Kidney (tissue), 14 donors: ENCODE measurements around the gene SORCS2. TPM values are rescaled to one million over a fixed set of nuclear protein-coding genes. Genes with fewer than 3 reads are reported as not detected.

Source experiments
- DNase-seq, 5 donors: peaks; one replicate each; pipeline ENCODE4 v3.0.0-alpha.2; 2013 to 2020
- FAIRE-seq: peaks from 2 replicates; lab custom pipeline; 2012; peaks lifted over from hg19 to GRCh38; lab: Jason Lieb, UNC
- H3K27ac ChIP-seq, 2 donors: one replicate each; pipeline ENCODE4 v1.7.0; 2013; ENCODE audit warnings: low read depth in 2 of 2, low read length in 2 of 2, inconsistent platforms in 1 of 2
- H3K27me3 ChIP-seq: one replicate; pipeline ENCODE4 v1.7.1; 2013; ENCODE audit warnings: low read length, inconsistent platforms; ENCODE audit not compliant: control insufficient read depth, insufficient read depth
- H3K36me3 ChIP-seq, 3 donors: one replicate each; pipeline versions ENCODE4 v1.7.0 to v1.7.1; 2013; ENCODE audit warnings: low read length in 3 of 3, control low read depth in 1 of 3, inconsistent platforms in 1 of 3; ENCODE audit not compliant: insufficient read depth in 3 of 3, control insufficient read depth in 2 of 3
- H3K4me1 ChIP-seq, 3 donors: one replicate each; pipeline versions ENCODE4 v1.7.0 to v1.7.1; 2013; ENCODE audit warnings: low read length in 3 of 3, inconsistent platforms in 1 of 3, low read depth in 1 of 3; ENCODE audit not compliant: control insufficient read depth in 2 of 3, insufficient read depth in 2 of 3
- H3K4me3 ChIP-seq, 3 donors: one replicate each; pipeline versions ENCODE4 v1.7.0 to v1.8.1; 2013; ENCODE audit warnings: low read length in 3 of 3, control low read depth in 1 of 3, inconsistent platforms in 1 of 3
- H3K9ac ChIP-seq, 3 donors: one replicate each; pipeline versions ENCODE4 v1.7.0 to v1.7.1; 2013; ENCODE audit warnings: low read length in 3 of 3, control low read depth in 1 of 3, inconsistent platforms in 1 of 3
- H3K9me3 ChIP-seq, 3 donors: one replicate each; pipeline versions ENCODE4 v1.7.0 to v1.7.1; 2013; ENCODE audit warnings: low read length in 3 of 3, control low read depth in 1 of 3, inconsistent platforms in 1 of 3; ENCODE audit not compliant: control insufficient read depth in 2 of 3, insufficient read depth in 1 of 3
- intact Hi-C: fragments of 100-400 bp; cut with DNase I; formaldehyde crosslinking; loops from one replicate; pipeline ENCODE4 v1.11.1; 2022
- polyA plus RNA-seq: library from polyadenylated mRNA; stranded (reverse); fragments of 350-450 nt; fragmentation: Illumina TruSeq; extraction: RNeasy Lipid Tissue Mini Kit (QIAGEN cat#74804); gene quantifications from one replicate; pipeline ENCODE4 v1.2.3, GENCODE V29; 2014; ENCODE audit warnings: low read depth, low replicate concordance; ENCODE audit not compliant: insufficient read depth
- total RNA-seq: library from RNA; stranded (reverse); fragmentation: NEBNext Ultra II Directional; extraction: Animal tissue kit (Norgen Biotek cat#: 25700); gene quantifications from one replicate; pipeline ENCODE4 v1.2.1, GENCODE V29; 2021
- TF ChIP-seq, protein P1 (sequence below): IDR thresholded peaks from 3 replicates; pipeline ENCODE4 v1.5.1; 2012; ENCODE audit warnings: mild to moderate bottlenecking, moderate library complexity, borderline replicate concordance; ENCODE audit not compliant: insufficient read depth; ENCODE audit errors: extremely low read depth
- donor health status: control.
- donor health status: control.
- donor health status: control.
- donor health status: control.
- donor health status: control.
- donor health status: DM: yes; HTN: yes; CAD: no.
- donor health status: Normal renal cell carcinoma (clear cell type).

The SORCS2 gene
- total and polyA plus RNA-seq, 2 donors from 2014 or later, result 6.1 to 9.1 TPM

GRCh38 chr4:7338876-7339623, 146.7 kb downstream of the SORCS2 start:
- Histone ChIP-seq H3K4me3 (no peak overlapping the region), H3K36me3 (no peaks in the 10 kb centered on the region), H3K27ac (no peak overlapping the region), H3K9me3 (no peaks in the 10 kb centered on the region), H3K27me3 (no peaks in the 10 kb centered on the region), H3K9ac (no peak overlapping the region), H3K4me1 (peaks cover 0 to 2% (median 0%) of the 10 kb centered on the region in 3 donors)
- TF ChIP-seq, protein P1, sequence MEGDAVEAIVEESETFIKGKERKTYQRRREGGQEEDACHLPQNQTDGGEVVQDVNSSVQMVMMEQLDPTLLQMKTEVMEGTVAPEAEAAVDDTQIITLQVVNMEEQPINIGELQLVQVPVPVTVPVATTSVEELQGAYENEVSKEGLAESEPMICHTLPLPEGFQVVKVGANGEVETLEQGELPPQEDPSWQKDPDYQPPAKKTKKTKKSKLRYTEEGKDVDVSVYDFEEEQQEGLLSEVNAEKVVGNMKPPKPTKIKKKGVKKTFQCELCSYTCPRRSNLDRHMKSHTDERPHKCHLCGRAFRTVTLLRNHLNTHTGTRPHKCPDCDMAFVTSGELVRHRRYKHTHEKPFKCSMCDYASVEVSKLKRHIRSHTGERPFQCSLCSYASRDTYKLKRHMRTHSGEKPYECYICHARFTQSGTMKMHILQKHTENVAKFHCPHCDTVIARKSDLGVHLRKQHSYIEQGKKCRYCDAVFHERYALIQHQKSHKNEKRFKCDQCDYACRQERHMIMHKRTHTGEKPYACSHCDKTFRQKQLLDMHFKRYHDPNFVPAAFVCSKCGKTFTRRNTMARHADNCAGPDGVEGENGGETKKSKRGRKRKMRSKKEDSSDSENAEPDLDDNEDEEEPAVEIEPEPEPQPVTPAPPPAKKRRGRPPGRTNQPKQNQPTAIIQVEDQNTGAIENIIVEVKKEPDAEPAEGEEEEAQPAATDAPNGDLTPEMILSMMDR, result no peak
- no peak for DNase-seq
- FAIRE-seq, result no peak
- intact Hi-C loops, result no loop called here

- no peak for DNase-seq
- H3K36me3 ChIP-seq, result no peaks in the 10 kb centered on the region
- intact Hi-C loops, result no loop called here
Observed at GRCh38 chr4:7339751-7340552, 147.6 kb downstream of the SORCS2 start.

GRCh38 chr4:7340553-7341433, 148.5 kb downstream of the SORCS2 start:
- FAIRE-seq, result no peak
- H3K4me1 ChIP-seq, result peaks cover 0 to 2% (median 0%) of the 10 kb centered on the region in 3 donors
- no peaks in the 10 kb centered on the region for H3K27me3 ChIP-seq
- H3K9ac ChIP-seq, result no peak overlapping the region
- DNase-seq, result no peak
- no peak overlapping the region for H3K27ac ChIP-seq
- H3K9me3 ChIP-seq, result no peaks in the 10 kb centered on the region
- intact Hi-C loops, result no loop called here
- no peaks in the 10 kb centered on the region for H3K36me3 ChIP-seq
- TF ChIP-seq, protein P1, result no peak
- no peak overlapping the region for H3K4me3 ChIP-seq

More at GRCh38 chr4:7339751-7340552, 147.6 kb downstream of the SORCS2 start:
- TF ChIP-seq, protein P1, result no peak
- H3K4me1 ChIP-seq, result peaks cover 0 to 2% (median 0%) of the 10 kb centered on the region in 3 donors
- no peak for FAIRE-seq
- H3K4me3 ChIP-seq, result no peak overlapping the region
- H3K27me3 ChIP-seq, result no peaks in the 10 kb centered on the region
- no peak overlapping the region for H3K9ac ChIP-seq
- H3K27ac ChIP-seq, result no peak overlapping the region
- no peaks in the 10 kb centered on the region for H3K9me3 ChIP-seq
